HG02642 (cell line): ENCODE data around the gene CTDSPL.
"Not testable (repeated sequence)": the region's sequence is repeated elsewhere in the genome, so short reads cannot be mapped to it uniquely, and the experiment has no call there.

Source experiments
- ATAC-seq: cut with Tn5 transposase; IDR thresholded peaks from one replicate; pipeline ENCODE4 v1.9.1; 2021; ENCODE audit warnings: mild to moderate bottlenecking; ENCODE audit not compliant: unreplicated experiment, poor library complexity

The CTDSPL gene

DNA sequence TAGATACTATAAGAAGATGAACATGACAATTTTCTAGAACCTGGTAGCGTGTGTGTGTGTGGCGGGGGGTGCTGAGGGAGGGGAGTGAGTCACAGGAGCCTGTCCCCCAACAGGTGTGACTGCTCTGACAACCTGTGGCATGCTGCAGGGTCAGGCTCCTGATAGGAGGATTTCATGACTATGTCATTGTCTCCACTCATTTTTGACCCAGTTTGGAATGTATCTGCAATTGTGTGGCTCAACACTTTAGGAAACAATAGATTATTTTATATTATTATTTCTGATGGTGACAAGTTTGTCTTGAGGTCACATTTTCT, 119.6 kb downstream of the CTDSPL start:
- no peak for ATAC-seq

DNA sequence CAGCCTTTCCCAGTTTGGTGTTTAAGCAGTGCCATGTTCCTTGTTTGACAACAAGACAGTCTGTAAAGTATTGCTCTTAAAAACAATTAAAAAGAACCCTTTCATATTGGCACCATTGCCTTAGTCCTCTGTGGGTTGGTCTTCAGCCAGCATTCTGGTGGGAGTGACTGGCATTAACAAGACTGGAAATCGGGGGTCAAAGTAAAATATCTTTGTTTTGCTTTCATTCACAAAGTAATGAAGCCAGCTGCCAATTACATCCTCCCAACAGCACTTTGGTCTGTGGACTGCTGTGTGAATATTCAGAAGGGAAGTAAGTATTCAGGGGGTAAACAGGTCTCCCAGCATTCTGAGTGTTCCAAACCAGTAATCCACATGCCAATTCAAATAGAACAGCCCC, 120.7 kb downstream of the CTDSPL start:
- ATAC-seq: no peak

- ATAC-seq: no peak
These were observed 122.4 kb downstream of the CTDSPL start for GRCh38 chr3:37984051-37984450.

GRCh38 chr3:37984596-37984995, 122.9 kb downstream of the CTDSPL start:
- ATAC-seq: no peak

- ATAC-seq: no peak
These were observed 124.1 kb downstream of the CTDSPL start for GRCh38 chr3:37985637-37986320.

- ATAC-seq: no peak
These were observed 125.0 kb downstream of the CTDSPL start for GRCh38 chr3:37986479-37987314.

- no peak for ATAC-seq
These were observed 125.6 kb downstream of the CTDSPL start for GRCh38 chr3:37987315-37987697.

GRCh38 chr3:37987751-37988179, 126.1 kb downstream of the CTDSPL start:
- no peak for ATAC-seq

DNA sequence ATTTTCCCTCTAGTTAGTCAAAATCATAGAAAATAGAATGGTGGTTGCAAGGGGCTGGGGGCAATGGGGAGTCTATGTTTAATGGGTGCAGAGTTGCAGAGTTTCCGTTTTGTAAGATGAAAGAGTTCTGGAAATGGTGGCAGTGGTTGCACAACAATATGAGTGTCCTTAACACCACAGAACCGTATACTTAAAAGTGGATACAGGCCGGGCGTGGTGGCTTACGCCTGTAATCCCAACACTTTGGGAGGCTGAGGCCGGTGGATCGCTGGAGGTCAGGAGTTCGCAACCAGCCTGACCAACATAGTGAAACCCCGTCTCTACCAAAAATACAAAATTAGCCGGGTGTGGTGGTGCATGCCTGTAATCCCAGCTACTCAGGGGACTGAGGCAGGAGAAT, 126.7 kb downstream of the CTDSPL start:
- not testable (repeated sequence) for ATAC-seq

DNA sequence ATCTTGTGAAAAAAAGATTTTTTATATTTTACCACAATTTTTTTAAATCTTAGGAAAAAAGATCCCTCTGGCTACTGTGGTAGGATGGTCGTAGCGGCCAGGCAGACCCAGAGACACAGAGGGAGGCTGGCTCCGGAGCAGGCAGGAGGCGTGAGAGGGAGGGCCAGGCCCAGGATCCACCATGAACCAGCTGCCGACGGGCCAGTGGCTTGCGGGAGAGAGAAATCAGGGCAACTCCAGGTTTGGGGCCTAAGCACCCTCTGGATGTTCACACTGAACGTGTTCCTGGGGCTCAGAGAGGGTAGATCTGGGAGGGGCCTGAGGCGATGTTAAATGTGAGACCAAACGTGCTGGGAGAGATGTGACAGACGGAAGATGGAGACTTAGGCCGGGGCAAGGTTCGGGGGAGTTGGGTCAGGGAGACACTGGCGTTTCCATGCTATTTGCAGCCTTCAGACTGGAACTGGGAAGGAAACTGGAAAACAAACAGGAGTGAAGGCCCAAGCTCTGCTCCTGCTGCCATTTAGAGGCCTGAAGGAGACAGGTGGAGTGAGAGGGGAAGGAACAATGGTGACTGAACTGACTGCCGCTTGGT, 127.3 kb downstream of the CTDSPL start:
- ATAC-seq: no peak

DNA sequence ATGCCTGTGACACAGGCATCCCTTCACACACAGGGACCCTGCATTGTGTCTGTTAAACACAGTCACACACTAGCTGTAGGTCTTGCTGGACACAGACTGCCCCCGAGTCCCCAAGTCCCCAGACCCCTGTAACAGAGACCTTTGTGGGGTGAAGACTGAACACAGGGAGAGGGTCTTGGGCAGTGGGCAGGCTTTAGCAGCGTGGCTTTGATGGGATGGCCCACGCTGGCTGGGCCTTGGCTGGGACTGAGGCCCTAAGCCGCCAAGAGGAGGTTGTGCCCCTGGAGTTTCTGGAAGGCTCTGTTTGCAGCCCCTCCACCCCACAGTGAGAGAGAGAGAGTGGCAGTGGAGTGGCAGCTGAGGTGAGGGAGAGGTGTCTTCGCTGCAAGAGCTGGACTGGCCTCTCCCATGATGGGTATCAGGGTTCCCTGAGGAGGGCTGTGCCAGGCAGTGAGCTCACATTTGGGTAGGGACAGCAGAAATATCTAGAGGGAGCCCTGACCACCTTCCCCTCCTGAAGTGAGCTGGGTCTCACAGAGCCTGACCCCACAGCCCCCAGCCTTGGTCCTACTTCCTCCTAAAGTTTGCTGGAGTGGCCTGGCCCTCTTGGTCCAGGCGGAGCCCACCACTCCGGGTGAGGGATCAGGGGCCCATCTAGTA, 128.3 kb downstream of the CTDSPL start:
- no peak for ATAC-seq

DNA sequence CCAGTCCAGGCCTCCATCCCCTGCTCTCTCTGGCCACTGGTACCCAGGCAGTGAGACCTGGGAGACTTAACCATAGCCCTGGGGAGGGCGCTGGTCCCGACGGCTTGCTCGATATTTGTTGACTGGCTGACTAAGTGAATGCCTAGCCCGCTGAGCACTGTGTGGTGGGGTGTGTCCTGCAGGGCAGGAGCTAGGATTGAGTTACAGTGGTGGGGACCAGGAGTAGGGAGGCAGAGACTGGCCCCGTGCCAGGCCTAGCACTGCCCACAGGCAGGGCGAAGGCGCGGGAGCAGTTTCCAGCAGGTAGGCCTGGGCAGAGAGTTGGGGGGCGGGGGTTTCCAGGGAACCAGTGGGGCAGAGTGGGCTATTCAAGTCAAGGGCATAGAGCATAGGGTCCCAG, 128.8 kb downstream of the CTDSPL start, which contains the start of gene VILL:
Gene VILL (plus strand): TSS at position 260 of the 400 bp plus-strand sequence. CDS start 2,887 bp downstream, outside the sequence.
- ATAC-seq: no peak

DNA sequence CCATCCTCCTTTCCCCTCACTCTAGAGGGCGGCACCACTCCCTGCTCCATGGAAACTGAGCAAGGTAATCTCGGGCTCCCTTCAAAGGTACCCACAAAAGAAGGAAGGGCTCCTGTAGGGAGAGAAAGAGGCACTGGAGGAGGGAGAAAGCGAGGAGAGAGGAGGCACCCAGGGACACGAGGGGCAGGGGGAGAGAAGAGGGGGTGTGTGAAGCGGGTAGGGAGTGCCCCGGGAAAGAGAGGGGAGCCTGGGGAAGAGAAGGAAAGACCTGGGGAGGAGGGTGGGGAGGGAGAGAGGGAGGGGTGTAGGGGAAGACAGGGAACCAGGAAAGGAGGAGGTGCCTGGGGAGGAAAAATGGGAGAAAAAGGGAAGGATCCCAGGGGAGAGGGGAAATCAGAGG, 129.4 kb downstream of the CTDSPL start:
- ATAC-seq: no peak

GRCh38 chr3:37991823-37992222, 130.1 kb downstream of the CTDSPL start:
- ATAC-seq: no peak

- ATAC-seq: no peak
These were observed 130.8 kb downstream of the CTDSPL start for GRCh38 chr3:37992271-37993066.

DNA sequence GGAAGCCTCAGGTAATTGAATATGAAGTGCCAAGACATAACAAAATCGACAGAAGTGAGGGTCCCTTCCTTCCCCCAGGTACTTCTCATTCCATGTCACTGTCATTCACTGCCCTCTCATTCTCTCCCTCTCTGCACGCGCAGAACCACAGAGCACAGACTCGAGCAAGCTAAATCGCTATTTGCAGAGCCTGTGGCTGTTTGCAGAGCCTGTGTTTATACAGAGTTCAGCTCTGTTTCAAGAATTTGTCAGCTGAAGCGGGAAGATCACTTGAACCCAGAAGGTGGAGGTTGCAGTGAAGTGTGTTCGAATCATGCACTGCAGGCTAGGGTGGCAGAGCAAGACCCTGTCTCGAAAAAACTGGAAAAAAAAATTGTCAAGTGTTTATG, 131.4 kb downstream of the CTDSPL start:
- ATAC-seq: no peak

- no peak for ATAC-seq
These were observed 131.8 kb downstream of the CTDSPL start for GRCh38 chr3:37993460-37993819.

- peak; percentile 63 for ATAC-seq
These were observed 132.3 kb downstream of the CTDSPL start for GRCh38 chr3:37993820-37994638.

- ATAC-seq: no peak
These were observed 132.9 kb downstream of the CTDSPL start for GRCh38 chr3:37994639-37994972.
